ENCODE data around the gene GSG1. TPM values are rescaled to one million over a fixed set of nuclear protein-coding genes. Genes with fewer than 3 reads are reported as not detected.

The GSG1 gene
- total and polyA plus RNA-seq, 2 of the 8 experiments (the other 6 are each of a cell fraction or from before 2014, with no cell fraction given) = 0.89 to 1.4 TPM

DNA sequence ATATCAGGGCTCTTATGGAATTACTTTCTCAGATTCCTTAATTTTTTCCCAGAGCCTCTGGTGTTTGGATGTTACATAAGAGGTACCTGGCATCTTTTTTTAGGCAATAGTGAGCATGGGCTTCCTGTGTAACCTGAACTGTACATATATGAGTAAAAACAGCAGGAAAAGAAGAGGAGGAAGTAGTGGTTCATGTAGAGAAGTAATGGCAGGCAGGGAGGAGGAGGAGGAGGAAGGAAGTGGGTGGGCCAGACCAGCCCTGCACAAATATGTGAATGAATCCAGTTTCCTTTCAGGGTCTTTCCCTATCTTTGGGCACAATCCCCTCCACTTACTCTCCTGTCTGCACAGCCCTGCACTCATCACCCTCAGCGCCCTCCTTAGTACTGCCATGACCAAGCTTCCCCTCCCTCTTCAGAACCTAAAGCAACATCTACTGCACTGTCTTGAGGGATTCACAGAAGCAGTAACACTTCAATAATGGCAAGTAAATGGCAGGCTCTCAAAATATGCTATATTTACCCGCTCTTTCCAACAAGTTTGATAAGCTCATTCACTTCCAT lies 40.9 kb upstream of the GSG1 start (continued):
- TF ChIP-seq, protein P1, sequence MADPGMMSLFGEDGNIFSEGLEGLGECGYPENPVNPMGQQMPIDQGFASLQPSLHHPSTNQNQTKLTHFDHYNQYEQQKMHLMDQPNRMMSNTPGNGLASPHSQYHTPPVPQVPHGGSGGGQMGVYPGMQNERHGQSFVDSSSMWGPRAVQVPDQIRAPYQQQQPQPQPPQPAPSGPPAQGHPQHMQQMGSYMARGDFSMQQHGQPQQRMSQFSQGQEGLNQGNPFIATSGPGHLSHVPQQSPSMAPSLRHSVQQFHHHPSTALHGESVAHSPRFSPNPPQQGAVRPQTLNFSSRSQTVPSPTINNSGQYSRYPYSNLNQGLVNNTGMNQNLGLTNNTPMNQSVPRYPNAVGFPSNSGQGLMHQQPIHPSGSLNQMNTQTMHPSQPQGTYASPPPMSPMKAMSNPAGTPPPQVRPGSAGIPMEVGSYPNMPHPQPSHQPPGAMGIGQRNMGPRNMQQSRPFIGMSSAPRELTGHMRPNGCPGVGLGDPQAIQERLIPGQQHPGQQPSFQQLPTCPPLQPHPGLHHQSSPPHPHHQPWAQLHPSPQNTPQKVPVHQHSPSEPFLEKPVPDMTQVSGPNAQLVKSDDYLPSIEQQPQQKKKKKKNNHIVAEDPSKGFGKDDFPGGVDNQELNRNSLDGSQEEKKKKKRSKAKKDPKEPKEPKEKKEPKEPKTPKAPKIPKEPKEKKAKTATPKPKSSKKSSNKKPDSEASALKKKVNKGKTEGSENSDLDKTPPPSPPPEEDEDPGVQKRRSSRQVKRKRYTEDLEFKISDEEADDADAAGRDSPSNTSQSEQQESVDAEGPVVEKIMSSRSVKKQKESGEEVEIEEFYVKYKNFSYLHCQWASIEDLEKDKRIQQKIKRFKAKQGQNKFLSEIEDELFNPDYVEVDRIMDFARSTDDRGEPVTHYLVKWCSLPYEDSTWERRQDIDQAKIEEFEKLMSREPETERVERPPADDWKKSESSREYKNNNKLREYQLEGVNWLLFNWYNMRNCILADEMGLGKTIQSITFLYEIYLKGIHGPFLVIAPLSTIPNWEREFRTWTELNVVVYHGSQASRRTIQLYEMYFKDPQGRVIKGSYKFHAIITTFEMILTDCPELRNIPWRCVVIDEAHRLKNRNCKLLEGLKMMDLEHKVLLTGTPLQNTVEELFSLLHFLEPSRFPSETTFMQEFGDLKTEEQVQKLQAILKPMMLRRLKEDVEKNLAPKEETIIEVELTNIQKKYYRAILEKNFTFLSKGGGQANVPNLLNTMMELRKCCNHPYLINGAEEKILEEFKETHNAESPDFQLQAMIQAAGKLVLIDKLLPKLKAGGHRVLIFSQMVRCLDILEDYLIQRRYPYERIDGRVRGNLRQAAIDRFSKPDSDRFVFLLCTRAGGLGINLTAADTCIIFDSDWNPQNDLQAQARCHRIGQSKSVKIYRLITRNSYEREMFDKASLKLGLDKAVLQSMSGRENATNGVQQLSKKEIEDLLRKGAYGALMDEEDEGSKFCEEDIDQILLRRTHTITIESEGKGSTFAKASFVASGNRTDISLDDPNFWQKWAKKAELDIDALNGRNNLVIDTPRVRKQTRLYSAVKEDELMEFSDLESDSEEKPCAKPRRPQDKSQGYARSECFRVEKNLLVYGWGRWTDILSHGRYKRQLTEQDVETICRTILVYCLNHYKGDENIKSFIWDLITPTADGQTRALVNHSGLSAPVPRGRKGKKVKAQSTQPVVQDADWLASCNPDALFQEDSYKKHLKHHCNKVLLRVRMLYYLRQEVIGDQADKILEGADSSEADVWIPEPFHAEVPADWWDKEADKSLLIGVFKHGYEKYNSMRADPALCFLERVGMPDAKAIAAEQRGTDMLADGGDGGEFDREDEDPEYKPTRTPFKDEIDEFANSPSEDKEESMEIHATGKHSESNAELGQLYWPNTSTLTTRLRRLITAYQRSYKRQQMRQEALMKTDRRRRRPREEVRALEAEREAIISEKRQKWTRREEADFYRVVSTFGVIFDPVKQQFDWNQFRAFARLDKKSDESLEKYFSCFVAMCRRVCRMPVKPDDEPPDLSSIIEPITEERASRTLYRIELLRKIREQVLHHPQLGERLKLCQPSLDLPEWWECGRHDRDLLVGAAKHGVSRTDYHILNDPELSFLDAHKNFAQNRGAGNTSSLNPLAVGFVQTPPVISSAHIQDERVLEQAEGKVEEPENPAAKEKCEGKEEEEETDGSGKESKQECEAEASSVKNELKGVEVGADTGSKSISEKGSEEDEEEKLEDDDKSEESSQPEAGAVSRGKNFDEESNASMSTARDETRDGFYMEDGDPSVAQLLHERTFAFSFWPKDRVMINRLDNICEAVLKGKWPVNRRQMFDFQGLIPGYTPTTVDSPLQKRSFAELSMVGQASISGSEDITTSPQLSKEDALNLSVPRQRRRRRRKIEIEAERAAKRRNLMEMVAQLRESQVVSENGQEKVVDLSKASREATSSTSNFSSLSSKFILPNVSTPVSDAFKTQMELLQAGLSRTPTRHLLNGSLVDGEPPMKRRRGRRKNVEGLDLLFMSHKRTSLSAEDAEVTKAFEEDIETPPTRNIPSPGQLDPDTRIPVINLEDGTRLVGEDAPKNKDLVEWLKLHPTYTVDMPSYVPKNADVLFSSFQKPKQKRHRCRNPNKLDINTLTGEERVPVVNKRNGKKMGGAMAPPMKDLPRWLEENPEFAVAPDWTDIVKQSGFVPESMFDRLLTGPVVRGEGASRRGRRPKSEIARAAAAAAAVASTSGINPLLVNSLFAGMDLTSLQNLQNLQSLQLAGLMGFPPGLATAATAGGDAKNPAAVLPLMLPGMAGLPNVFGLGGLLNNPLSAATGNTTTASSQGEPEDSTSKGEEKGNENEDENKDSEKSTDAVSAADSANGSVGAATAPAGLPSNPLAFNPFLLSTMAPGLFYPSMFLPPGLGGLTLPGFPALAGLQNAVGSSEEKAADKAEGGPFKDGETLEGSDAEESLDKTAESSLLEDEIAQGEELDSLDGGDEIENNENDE (IDR thresholded peaks at IDR 0.05; ENCODE audit: insufficient replicate concordance, low read length) = no peak

All from H1 (cell line).